Measurements from ENCODE around the gene GRM7. TPM values are rescaled to one million over a fixed set of nuclear protein-coding genes. Genes with fewer than 3 reads are reported as not detected.

Gene GRM7
- total RNA-seq, 2 experiments from 2014 or later, result not detected

GRCh38 chr3:7760718-7761117 lies 899.8 kb downstream of the GRM7 start:
- TF ChIP-seq CTCF (conservative IDR thresholded peaks at IDR 0.05; ENCODE audit: low read length) (no peak), EZH2phosphoT487 (IDR thresholded peaks at IDR 0.05; ENCODE audit: borderline replicate concordance, low read depth, low read length) (no peak)
- Histone ChIP-seq H2AFZ (ENCODE audit: low read length) (no peak overlapping the region), H3K4me2 (ENCODE audit: low read length) (no peak overlapping the region), H3K4me1 (ENCODE audit: insufficient read depth, low read length, poor library complexity, severe bottlenecking) (no peaks in the 10 kb centered on the region), H3K36me3 (ENCODE audit: insufficient read depth, low read length) (no peaks in the 10 kb centered on the region), H4K20me1 (ENCODE audit: insufficient read depth, low read length) (no peaks in the 10 kb centered on the region), H3K9me2 (ENCODE audit: insufficient read depth, low read length) (no peaks in the 10 kb centered on the region), H3K27ac (ENCODE audit: low read depth, low read length, poor library complexity, severe bottlenecking) (no peak overlapping the region), H3K9me3 (ENCODE audit: low read length) (no peaks in the 10 kb centered on the region), H3K79me2 (ENCODE audit: insufficient read depth, low read depth, low read length) (no peaks in the 10 kb centered on the region), H3K4me3 (ENCODE audit: low read depth, low read length, poor library complexity, severe bottlenecking) (no peak overlapping the region)
- intact Hi-C loops (cut with micrococcal nuclease; ENCODE audit: unreplicated experiment), result no loop called here
- CTCF ChIA-PET (ENCODE audit: unreplicated experiment), result no interaction called here
- BruUV-seq (replicated peaks), result no TSS peak
- DNase-seq (ENCODE audit: low spot score), result no peak
- POLR2A ChIA-PET, result no interaction called here

- ChIA-PET CTCF (ENCODE audit: unreplicated experiment) (no interaction called here), POLR2A (no interaction called here)
- H3K79me2 ChIP-seq (ENCODE audit: insufficient read depth, low read depth, low read length), result no peaks in the 10 kb centered on the region
- intact Hi-C loops (cut with micrococcal nuclease; ENCODE audit: unreplicated experiment), result no loop called here
- no peaks in the 10 kb centered on the region for H3K9me3 ChIP-seq (ENCODE audit: low read length)
- H2AFZ ChIP-seq (ENCODE audit: low read length), result no peak overlapping the region
- no peak overlapping the region for H3K4me3 ChIP-seq (ENCODE audit: low read depth, low read length, poor library complexity, severe bottlenecking)
- no peak for TF ChIP-seq CTCF (conservative IDR thresholded peaks at IDR 0.05; ENCODE audit: low read length)
- no peak for TF ChIP-seq EZH2phosphoT487 (IDR thresholded peaks at IDR 0.05; ENCODE audit: borderline replicate concordance, low read depth, low read length)
- H3K4me2 ChIP-seq (ENCODE audit: low read length), result no peak overlapping the region
- H3K36me3 ChIP-seq (ENCODE audit: insufficient read depth, low read length), result no peaks in the 10 kb centered on the region
- DNase-seq (ENCODE audit: low spot score), result no peak
- no peaks in the 10 kb centered on the region for H3K4me1 ChIP-seq (ENCODE audit: insufficient read depth, low read length, poor library complexity, severe bottlenecking)
- H3K27ac ChIP-seq (ENCODE audit: low read depth, low read length, poor library complexity, severe bottlenecking), result no peak overlapping the region
- no peaks in the 10 kb centered on the region for H3K9me2 ChIP-seq (ENCODE audit: insufficient read depth, low read length)
- no TSS peak for BruUV-seq (replicated peaks)
- no peaks in the 10 kb centered on the region for H4K20me1 ChIP-seq (ENCODE audit: insufficient read depth, low read length)
These were observed 903.2 kb downstream of the GRM7 start for GRCh38 chr3:7764115-7764514.

- Histone ChIP-seq H3K4me1 (ENCODE audit: insufficient read depth, low read length, poor library complexity, severe bottlenecking) (no peaks in the 10 kb centered on the region), H2AFZ (ENCODE audit: low read length) (no peak overlapping the region), H3K27ac (ENCODE audit: low read depth, low read length, poor library complexity, severe bottlenecking) (no peak overlapping the region), H3K4me3 (ENCODE audit: low read depth, low read length, poor library complexity, severe bottlenecking) (no peak overlapping the region), H3K79me2 (ENCODE audit: insufficient read depth, low read depth, low read length) (no peaks in the 10 kb centered on the region), H4K20me1 (ENCODE audit: insufficient read depth, low read length) (no peaks in the 10 kb centered on the region), H3K9me3 (ENCODE audit: low read length) (no peaks in the 10 kb centered on the region), H3K36me3 (ENCODE audit: insufficient read depth, low read length) (no peaks in the 10 kb centered on the region), H3K9me2 (ENCODE audit: insufficient read depth, low read length) (no peaks in the 10 kb centered on the region), H3K4me2 (ENCODE audit: low read length) (no peak overlapping the region)
- POLR2A ChIA-PET, result no interaction called here
- intact Hi-C loops (cut with micrococcal nuclease; ENCODE audit: unreplicated experiment), result no loop called here
- BruUV-seq (replicated peaks), result no TSS peak
- no peak for DNase-seq (ENCODE audit: low spot score)
- TF ChIP-seq EZH2phosphoT487 (IDR thresholded peaks at IDR 0.05; ENCODE audit: borderline replicate concordance, low read depth, low read length) (no peak), CTCF (conservative IDR thresholded peaks at IDR 0.05; ENCODE audit: low read length) (no peak)
- CTCF ChIA-PET (ENCODE audit: unreplicated experiment), result no interaction called here
These were observed 905.6 kb downstream of the GRM7 start for GRCh38 chr3:7766530-7766929.
